GM04504 (cell line): ENCODE results near the gene MNDA.

Experiments used
- DNase-seq: peaks from one replicate; pipeline ENCODE4 v3.0.0-alpha.2; 2012; ENCODE audit warnings: low read depth

Gene MNDA

DNA sequence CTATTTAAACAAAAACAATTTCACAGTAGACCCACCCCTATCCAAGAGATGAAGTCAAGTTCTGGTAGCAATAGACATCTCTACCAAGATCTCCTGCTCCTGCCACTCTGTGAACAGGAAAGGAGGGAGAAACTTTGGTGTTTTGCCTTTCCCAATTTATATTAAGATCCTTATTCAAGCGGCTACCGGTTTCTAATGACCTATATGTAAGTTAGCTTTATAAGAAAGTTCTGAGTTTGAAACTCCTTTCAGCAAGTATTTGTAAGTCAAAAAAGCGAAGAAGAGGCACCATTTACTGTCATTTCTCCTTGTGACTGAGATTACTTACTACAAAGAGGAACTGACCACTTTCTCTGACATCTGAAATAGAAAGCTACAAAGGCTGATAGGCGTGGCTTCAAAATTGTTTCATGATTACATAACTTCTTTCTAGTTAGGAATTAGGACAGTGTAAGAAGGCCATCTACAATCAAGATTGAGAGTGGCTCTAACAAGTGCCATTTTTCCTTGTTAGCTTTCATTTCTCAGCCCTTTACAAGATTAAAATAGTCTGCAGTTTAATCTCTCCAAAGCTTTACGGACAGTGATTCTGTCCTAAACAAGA is at the start of gene MNDA:
TSS of gene MNDA (plus strand) at position 448 of the 604 bp plus-strand sequence. CDS start 10,803 bp downstream, outside the sequence.
- no peak for DNase-seq

DNA sequence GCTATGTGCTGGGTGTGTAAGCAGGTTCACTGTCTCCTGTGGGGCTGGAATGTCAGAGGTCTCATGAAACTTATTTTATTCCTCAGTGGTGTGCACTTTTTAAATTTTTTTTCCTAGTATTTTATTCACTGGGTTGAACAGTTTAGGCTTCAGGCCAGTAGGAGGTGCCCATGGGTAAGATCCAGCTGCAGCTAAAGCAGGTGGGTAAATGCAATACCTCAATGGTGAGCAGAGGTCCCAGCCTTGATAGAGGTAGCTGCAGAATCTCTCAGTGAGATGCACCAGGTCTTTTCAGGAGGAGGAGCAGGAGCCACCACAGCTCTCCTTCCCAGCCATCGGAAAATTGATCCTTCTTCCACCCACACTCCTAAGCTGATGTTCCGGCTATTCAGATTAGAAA is 37.5 kb upstream of the MNDA start:
- DNase-seq = no peak

DNA sequence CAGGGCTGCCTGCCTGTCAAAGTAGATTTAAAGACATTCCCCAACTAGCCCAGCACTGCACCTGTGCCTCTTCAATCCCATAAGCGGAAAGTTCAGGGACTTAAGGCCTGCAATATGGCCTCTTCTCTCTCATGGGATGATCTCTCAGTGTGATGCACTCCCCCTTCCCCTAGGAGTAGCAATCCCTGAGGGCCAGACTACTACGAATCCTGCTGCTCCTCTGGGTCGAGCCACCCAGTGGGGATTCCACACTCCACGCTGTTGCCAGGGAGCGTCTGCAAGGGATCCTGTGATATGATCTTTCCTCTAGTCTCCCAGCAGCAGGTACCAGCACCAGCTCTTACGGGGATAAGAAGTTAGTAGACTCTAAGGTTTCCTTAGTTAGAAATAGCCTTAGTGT is 36.9 kb upstream of the MNDA start:
- no peak for DNase-seq

DNA sequence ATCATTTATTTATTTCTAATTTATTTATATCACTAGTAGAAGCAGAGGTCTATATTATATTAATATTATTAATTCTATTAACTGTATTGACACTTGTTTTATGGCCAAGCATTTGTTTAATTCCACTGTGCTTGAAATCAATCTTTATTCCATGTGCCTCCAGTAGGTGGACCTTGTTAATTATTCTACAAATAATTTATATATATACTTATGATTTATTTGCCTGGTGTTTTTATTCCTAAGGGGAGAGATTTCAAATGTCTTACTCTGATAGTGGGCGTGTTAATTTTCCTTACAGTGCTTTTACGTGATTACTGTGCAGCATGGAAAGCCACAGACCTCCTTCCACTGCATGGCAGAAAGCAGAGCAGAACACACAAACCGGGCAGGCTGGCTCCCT is 32.6 kb upstream of the MNDA start:
- DNase-seq = no peak

DNA sequence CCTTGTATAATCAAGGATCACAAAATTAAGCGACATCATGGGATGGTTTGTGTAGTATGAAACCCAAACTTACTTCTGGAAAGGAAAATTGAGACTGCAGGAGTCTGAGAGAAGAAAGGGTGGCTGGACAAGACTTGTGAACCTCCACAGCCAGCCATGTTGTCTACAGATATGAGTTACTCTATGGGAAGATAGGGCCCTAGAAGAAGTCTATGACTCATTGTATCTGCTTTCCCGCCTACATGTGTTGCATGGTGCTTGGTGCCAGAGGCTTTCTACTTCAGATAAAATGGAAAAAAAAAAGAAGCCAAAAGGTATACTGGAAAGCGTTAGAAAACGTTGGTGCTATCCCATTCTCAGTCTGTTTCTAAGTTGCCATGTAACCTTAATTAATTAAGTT is 31.5 kb upstream of the MNDA start:
- no peak for DNase-seq

DNA sequence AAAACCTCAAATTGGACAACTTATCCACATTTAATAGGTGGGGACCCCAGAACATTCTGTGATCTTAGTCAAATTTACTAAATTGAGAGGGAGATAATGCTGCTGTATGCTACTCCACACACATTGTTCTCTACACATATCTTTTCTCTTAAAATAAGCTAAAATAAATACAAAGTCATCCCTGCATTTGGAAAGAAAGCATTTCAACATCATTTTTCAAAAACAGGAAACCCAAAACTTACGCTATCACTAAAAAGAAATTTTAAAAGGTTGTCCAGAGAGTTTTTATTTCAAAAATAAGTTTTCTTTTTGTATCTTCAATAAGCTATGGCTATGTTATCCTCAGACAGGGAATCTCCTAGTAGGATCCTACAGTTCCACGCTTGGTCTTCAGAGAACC is 30.6 kb upstream of the MNDA start:
- no peak for DNase-seq

DNA sequence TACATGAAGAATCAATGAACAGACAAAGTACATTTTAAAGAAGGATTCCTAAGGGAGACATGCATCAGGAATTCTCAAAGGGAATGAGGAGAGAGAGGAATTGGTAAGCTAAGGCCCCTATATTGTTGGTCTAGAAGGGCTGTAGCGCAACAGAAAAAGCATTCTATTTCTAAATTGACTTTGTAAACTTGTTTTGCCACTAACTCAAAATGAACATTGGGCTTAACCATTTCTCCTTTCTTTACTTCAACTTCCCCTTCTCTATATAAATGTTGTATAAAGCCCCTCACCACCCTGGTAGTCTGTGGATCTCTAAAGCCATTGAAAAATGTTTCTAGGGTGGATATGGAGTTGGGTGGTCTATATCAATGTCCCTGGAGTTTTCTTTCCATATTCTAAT is 29.8 kb upstream of the MNDA start:
- no peak for DNase-seq

DNA sequence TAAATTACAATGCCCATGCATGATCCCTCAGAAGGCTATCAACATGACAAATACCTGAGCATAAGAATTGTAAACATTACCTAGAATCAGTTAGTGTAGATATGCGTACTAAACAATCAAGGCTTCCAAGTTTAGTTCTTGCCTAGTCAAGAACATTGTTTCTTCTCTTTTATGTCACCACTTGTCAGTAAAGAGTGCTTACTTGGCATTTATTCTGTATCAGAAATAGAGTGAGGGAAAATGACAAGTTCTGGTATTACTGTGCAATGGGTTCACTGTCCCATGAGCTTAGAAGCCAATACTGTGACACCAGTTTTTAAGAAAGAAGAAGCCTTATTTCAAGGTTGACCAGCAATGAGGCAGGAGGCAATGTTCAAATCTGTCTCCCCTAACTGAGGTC is 27.5 kb upstream of the MNDA start:
- no peak for DNase-seq

DNA sequence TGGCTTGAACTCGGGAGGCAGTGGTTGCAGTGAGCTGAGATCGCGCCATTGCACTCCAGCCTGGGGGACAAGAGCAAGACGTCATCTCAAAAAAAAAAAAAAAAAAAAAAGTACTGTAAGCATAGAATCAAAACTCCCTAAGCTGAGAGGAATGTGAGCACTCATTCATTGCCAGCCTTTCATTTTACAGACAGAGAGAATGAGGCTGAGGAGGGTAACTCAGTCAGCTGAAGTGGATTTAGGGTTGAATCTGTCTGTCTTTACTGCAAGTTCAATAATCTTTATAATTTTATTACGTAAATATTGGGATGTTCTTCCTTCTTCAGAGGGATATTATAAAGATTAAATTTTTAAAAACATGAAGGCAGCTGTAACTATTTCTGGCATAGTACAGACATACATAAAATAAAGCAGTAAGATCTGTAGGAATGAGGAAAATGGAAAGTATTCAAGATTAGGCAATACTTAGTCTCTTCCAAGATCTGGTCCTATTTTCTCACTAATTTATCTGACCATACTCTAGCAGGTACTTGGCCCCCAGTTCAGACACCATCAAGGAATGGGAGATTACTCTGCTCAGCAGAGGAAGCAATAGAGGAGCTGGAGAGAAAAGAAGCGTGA is 24.1 kb upstream of the MNDA start:
- DNase-seq = no peak

DNA sequence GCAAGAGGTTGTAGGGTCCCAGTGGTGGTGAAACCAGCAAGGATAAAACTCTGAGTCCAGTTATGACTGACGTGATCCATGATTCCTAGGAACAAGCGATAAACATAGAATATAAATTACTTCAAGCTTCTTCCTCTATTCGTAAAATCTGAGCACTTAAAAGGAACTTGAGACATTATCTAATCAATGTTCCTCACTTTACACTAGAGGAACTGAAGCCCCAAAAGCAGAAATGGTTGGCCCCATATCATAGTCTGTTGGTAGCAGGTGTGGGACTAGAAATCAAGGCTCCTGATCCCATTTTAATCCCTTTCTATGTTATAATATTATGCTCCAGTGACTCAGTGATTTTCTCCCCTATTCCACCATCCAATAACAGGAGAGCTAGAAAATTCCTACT is 21.9 kb upstream of the MNDA start:
- DNase-seq = no peak

DNA sequence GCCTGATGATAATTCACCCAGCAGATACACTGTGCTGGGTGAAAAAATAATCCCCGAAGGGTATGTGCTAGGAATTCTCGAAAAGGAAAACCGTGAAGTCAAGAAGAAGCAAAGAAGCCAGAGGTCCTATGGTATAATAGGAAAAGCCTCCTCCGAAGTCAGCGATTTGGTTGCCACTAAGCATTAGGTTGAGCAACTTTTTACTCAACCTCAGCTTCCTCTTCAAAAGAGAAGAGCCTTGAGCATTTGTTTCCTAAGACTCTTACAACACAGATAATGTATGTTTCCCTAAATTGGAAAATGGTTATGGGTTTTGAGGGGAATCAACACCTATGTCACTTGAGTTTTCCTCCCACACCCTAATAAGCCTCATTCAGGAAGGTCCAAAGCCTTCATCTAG is 21.3 kb upstream of the MNDA start:
- DNase-seq = no peak

DNA sequence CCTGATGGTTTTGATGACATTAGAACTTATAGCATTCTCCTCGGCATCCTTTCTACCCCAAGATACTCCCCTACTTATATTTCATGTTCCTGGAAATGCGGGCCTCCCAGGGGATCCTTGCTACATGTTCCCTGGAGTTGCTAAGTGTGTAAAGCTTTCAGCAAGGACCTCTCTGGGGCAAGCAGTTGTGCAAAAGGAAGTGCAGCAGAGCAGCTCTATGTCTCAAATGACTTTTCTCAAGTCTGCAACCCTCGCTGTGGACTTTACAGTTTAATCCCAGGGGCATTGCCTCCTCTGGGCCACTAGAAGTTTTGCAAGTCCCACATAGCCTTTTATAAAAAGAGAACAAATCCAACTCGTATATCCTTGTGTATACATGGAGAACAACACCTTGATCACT is 20.8 kb upstream of the MNDA start:
- no peak for DNase-seq

DNA sequence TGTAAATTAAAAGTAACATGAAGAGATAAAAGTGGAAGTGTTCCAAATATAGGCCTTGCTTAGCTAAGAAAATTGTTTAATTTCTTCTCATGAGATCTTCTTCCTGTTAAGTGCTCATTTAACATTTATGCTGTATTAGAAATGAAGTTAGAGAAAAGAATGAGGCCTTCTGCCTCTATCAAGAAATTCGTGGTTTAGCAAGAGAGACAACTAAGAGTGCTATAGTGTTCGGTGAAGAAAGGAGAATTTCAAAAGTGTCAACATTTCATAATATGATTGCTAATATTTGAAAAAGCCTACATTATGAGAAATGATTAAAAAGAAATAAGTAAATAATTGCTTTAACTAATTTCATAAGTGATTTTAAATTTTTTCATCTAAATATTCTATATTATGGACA is 18.8 kb upstream of the MNDA start:
- DNase-seq = no peak

DNA sequence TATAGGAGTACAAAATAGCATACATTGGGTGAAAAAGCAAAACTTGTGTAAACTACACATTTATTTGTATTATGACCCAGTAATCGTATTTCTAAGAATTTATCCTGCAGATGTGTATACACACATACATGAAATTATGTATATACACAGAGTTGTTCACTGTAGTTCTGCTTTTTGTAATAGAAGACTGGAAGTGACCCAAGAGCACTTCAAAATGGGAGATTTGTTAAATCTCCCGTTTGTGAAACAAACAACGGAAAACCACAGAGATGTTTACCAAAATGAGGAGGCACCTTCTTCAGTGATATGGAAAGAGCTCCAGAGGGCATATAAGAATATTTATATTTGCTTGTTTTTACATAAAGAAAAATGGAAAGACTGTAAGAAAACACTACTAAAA is 18.0 kb upstream of the MNDA start:
- DNase-seq = no peak

DNA sequence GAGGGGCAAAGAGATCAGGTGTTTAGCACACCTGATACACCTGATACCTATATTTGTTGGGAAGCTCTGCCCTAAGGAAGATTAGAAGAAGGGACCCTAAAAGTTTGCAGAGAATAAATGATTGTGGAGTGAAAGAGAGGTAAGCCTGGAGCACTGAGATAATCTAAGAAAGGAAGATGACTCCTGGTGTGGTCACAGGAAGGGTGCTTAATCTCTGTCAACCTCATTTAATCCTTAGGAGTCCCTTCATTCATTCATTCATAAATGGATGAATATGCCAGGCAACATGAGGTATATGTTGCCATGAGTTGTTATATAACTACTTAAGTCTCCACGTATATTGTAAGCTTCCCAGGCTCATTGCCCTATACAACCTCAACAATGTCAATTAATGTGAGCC is 16.2 kb upstream of the MNDA start:
- DNase-seq = no peak

DNA sequence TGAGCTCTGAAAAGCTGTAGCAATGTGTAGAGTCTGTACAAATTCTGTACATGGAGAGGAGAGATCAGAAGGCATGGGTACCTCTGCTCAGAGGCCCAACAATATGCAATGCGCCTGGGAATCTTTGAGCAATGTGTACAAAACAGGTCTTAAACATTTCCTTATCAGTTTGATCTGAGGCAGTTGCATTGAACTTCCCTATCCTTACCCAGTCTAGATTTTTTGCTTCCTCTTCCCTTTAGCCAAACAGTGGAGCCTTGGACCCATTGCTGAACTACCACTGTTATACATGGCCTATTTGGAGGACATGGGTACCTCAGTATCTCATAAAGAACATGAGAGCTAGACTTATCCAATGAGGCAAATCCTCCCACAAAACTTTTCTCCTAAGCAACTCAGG is 12.6 kb upstream of the MNDA start:
- no peak for DNase-seq

DNA sequence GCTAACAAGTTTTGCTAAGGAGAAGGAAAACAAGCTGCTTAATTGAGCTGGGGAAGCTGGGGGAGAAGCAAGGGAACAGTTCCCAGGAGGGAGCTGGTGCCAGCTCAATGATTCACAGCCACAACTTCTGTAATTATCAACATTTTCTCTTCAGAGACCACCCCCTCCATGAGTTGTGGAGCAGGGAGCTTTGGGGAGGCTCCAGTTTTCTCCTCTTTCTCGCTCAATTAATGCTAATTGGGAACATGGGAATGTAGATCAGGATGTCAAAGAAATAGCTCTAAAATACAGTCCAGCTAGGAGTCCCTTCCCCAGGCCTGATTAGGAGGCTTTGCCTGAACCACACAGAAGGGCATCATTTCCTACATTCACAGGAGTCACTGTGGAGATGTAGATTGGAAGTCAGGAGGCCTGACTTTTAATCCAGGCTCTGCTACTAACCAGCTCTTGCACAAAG is 12.1 kb upstream of the MNDA start:
- DNase-seq = no peak

DNA sequence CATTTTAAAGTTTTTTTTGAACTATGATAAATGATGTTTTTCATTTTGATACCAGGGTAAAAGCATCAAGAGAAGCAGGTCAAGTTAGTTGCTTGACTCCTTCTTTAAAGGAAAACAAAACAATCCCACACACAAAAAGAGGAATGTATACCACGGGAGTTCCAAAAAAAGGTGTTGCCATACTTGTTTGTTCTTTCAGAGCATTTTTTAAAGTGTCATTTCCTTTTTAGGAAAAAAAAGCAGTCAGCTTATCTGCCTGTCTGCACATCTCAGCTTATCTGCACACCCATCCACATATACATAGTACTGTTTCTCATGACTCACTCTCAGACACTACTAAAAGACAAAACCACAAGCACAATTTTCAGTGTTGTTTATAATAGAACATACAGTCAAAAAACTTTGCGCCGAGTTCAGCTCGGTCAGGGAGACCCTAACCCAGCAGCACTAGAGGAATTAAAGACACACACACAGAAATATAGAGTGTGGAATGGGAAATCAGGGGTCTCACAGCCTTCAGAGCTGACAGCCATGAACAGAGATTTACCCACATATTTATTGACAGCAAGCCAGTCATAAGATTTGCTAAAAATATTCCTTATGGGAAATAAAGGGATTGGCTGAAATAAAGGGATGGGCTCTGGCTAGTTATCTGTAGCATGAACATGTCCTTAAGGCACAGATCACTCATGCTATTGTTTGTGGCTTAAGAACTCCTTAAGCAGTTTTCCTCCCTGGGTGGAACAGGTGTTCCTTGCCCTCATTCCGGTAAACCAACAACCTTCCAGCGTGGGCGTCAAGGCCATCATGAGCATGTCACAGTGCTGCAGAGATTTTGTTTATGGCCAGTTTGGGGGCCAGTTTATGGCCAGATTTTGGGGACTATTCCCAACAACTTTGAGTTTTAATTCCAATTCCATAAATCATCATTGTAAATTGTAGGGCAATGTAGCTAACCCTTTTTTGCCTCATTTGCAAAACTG is 11.4 kb upstream of the MNDA start:
- no peak for DNase-seq

DNA sequence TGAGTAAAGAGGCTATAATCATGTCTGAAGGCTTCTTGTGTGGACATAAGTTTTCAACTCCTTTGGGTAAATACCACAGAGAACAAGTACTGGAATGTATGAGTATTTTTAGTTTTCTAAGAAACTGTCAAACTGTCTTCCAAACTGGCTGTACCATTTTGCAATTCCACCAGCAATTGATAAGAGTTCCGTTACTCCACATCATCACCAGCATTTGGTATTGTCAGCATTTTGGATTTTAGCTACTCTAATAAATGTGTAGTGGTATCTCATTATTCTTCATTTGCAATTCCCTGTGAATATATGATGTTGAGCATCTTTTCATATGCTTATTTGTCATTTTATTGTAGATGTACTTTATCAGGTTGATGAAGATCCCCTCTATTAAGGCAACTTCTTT is 9.4 kb upstream of the MNDA start:
- DNase-seq = no peak

DNA sequence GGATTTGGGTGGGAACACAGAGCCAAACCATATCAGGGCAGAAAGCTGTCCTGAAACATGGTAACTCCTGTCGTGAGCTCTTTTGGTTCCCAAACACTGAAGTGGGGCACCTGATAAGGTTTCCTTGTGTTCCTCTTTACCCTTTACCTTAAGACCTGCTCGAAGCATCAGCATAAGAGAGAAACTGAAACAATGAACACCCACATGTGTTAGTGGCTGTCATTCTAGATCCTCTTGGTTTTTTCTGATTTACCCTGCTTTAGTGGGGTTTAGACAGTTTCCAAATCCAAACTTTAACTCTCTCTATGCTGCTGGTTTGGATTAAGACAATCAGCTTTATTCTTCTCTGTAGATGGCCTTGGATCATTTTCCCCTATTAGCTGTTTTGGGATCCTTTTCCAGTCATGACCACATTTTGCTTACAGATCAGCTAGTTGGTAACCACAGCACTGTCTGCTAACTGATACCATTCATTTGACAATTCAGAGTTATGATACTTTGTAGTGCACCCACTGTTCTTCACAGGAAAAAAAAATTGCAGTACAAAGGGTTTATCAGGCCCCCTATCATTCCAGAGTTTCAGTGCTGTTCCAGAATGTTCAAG is 975 bp upstream of the MNDA start:
- no peak for DNase-seq

DNA sequence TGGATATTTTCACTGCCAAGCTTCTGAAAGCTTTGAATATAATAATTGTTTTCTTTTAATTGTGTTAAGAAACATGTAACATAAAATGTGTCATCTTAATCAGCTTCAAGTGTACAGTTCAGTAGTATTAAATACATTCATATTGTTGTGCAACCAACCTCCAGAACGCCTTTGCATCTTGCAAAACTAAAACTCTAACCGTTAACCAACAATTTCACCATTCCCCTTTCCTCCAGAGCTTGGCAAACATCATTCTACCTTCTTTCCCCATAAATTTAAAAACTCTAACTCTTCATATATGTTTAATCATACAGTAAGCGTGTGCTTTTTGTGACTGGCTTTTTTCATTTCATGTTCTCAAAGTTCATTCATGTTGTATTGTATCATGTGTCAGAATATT is 2.1 kb downstream of the MNDA start:
- DNase-seq = no peak

DNA sequence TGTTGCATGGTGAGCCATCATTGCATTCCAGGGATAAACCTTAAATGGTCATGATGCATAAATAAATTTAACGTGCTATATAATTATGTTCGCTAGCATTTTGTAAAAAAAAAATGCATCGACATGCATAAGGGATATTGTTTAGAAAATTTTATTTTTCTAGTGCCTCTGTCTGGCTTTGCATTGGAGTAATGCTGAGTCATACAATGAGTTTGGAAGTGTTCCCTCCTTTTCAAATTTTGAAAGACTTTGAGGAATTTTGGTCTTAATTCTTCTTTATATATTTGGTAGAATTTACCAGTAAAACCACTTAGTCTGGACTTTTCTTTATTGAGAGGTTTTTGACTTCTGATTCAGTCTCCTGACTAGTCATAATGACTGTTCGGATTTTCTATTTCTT is 4.9 kb downstream of the MNDA start:
- DNase-seq = no peak

DNA sequence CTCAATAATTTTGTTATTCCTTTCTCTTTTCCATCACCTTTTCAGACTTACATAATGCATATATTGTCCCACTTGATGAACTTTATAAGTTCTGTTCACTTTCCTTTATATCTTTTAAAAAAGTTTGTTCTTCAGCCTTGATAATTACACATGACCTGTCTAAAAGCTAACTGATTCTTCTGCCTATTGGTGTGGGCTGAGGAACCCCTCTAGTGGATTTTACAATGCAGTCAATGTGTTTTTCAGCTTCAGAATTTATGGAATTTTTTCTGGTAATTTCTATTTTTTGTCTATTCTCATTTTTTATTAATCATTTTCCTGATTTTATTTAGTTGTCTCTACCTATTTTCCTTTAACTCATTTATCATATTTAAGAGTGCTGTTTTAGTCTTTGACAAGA is 7.5 kb downstream of the MNDA start:
- no peak for DNase-seq
